PC-3 (cell line): ENCODE data around the gene PSMB9. TPM values are rescaled to one million over a fixed set of nuclear protein-coding genes. Genes with fewer than 3 reads are reported as not detected.

Experiments used
- ATAC-seq: fragments of 200-7000 bp; cut with Tn5 transposase; 2 replicates; pipeline ENCODE4 v1.9.1; 2020; ENCODE audit warnings: mild to moderate bottlenecking, moderate library complexity
- BruUV-seq: library from RNA; stranded (reverse); fragments of 400-500 nt; replicated peaks from 2 replicates; lab custom pipeline; 2021; lab: Mats Ljungman, UMichigan
- CTCF ChIA-PET: fragments of 300-600 bp; sonication (Branson Sonifier 250); formaldehyde crosslinking; loops from one replicate; lab custom pipeline; 2022; ENCODE audit warnings: antibody characterized with exemption; lab: Charles Lee
- POLR2A ChIA-PET: fragments of 300-600 bp; sonication (Branson Sonifier 250); formaldehyde crosslinking; loops from one replicate; lab custom pipeline; 2022; ENCODE audit warnings: antibody characterized with exemption; ENCODE audit not compliant: unreplicated experiment; lab: Charles Lee
- DNase-seq: peaks from one replicate; pipeline ENCODE4 v3.0.0-alpha.2; 2015
- H2AFZ ChIP-seq: fragments of 300-600 bp; sonication (generic); 2 replicates; pipeline ENCODE4 v1.6.0; 2016; ENCODE audit warnings: antibody characterized with exemption, low read length
- H3F3A ChIP-seq: fragments of 300-600 bp; sonication (generic); one replicate; pipeline ENCODE4 v1.6.0; 2017; ENCODE audit warnings: antibody characterized with exemption, low read length, control low read depth, mild to moderate bottlenecking; ENCODE audit not compliant: unreplicated experiment
- H3K27ac ChIP-seq: fragments of 300-600 bp; sonication (generic); 2 replicates; pipeline ENCODE4 v1.5.1; 2016; ENCODE audit warnings: mild to moderate bottlenecking, low read length
- H3K27me3 ChIP-seq: fragments of 300-600 bp; sonication (generic); 2 replicates; pipeline ENCODE4 v1.6.1; 2016; ENCODE audit warnings: low read length, mixed read lengths
- H3K36me3 ChIP-seq: fragments of 300-600 bp; sonication (generic); 2 replicates; pipeline ENCODE4 v1.6.1; 2016; ENCODE audit warnings: low read depth, mixed run types, low read length, mixed read lengths
- H3K4me1 ChIP-seq: fragments of 300-600 bp; sonication (generic); 2 replicates; pipeline ENCODE4 v1.5.1; 2016; ENCODE audit warnings: low read length; ENCODE audit not compliant: insufficient read depth
- H3K4me2 ChIP-seq: fragments of 300-600 bp; sonication (generic); 2 replicates; pipeline ENCODE4 v1.6.0; 2016; ENCODE audit warnings: low read length
- H3K4me3 ChIP-seq: fragments of 300-600 bp; sonication (generic); 2 replicates; pipeline ENCODE4 v1.5.1; 2016; ENCODE audit warnings: mild to moderate bottlenecking, low read length, mixed read lengths
- H3K79me2 ChIP-seq: fragments of 300-600 bp; sonication (generic); 2 replicates; pipeline ENCODE4 v1.6.1; 2017; ENCODE audit warnings: low read length, mixed read lengths
- H3K9ac ChIP-seq: fragments of 300-600 bp; sonication (generic); 2 replicates; pipeline ENCODE4 v1.6.0; 2016; ENCODE audit warnings: mild to moderate bottlenecking, low read length
- H3K9me2 ChIP-seq: fragments of 300-600 bp; sonication (generic); replicated peaks from 2 replicates; pipeline ENCODE4 v1.6.1; 2016; ENCODE audit warnings: mixed run types, low read length, mixed read lengths
- H3K9me3 ChIP-seq: fragments of 300-600 bp; sonication (generic); 2 replicates; pipeline ENCODE4 v1.6.1; 2016; ENCODE audit warnings: low read length, mixed read lengths
- H4K20me1 ChIP-seq: fragments of 300-600 bp; sonication (generic); 2 replicates; pipeline ENCODE4 v1.6.1; 2016; ENCODE audit warnings: low read length, mixed read lengths
- CTCF ChIP-seq: fragments of 300-600 bp; sonication (generic); conservative IDR thresholded peaks from 2 replicates; pipeline ENCODE4 v1.5.1; 2017; ENCODE audit warnings: antibody characterized with exemption, low read depth, mild to moderate bottlenecking, low read length
- EZH2 ChIP-seq: fragments of 300-600 bp; sonication (generic); IDR thresholded peaks from one replicate; pipeline ENCODE4 v1.6.1; 2017; ENCODE audit warnings: antibody characterized with exemption, mild to moderate bottlenecking, low read length; ENCODE audit not compliant: unreplicated experiment
- EZH2phosphoT487 ChIP-seq: fragments of 300-600 bp; sonication (generic); IDR thresholded peaks from 2 replicates; pipeline ENCODE4 v1.6.1; 2018; ENCODE audit warnings: mild to moderate bottlenecking, antibody characterized with exemption, low read length, borderline replicate concordance
- intact Hi-C: fragments of 100-400 bp; cut with micrococcal nuclease; formaldehyde crosslinking; loops from 2 replicates; pipeline ENCODE4 v1.9.0; 2023
- total RNA-seq: library from RNA; depleted of rRNA; stranded (reverse); fragments of >200 nt; gene quantifications from 2 replicates; pipeline ENCODE4 v1.2.3, GENCODE V29; 2014

Gene PSMB9
- total RNA-seq, 1 experiment from 2014 or later = 1.5 TPM

GRCh38 chr6:32819729-32820128, 34.3 kb upstream of the PSMB9 start:
- peak; percentile 38 for ATAC-seq
- no peaks in the 10 kb centered on the region for H3K36me3 ChIP-seq
- H3K9ac ChIP-seq = no peak overlapping the region
- TF ChIP-seq CTCF (no peak), EZH2phosphoT487 (no peak), EZH2 (no peak)
- no TSS peak for BruUV-seq
- H3K79me2 ChIP-seq = no peaks in the 10 kb centered on the region
- no peaks in the 10 kb centered on the region for H3K27me3 ChIP-seq
- peaks cover 18% of the 10 kb centered on the region for H3K4me1 ChIP-seq
- no peaks in the 10 kb centered on the region for H3K9me2 ChIP-seq
- H3K27ac ChIP-seq = no peak overlapping the region
- H4K20me1 ChIP-seq = no peaks in the 10 kb centered on the region
- POLR2A ChIA-PET = no interaction called here
- H3K9me3 ChIP-seq = no peaks in the 10 kb centered on the region
- no peak overlapping the region for H3K4me2 ChIP-seq
- no peak overlapping the region for H2AFZ ChIP-seq
- CTCF ChIA-PET = interaction anchor here (0.5 kb wide), 1 partner anchor 419 kb away, joined by 14 read pairs; no protein-coding TSS in a partner anchor
- H3F3A ChIP-seq = no peaks in the 10 kb centered on the region
- H3K4me3 ChIP-seq = no peak overlapping the region
- DNase-seq = peak; percentile 46
- intact Hi-C loops = no loop called here

- no peak overlapping the region for H3K4me2 ChIP-seq
- DNase-seq (peak; percentile 54), ATAC-seq (peak; percentile 77)
- no peak overlapping the region for H3K27ac ChIP-seq
- ChIA-PET CTCF (interaction anchor here (0.5 to 1.6 kb wide), 4 partner anchors 12 to 286 kb away, joined by 3 to 15 read pairs (median 6); partner anchors contain the start of gene TAP2), POLR2A (interaction anchor here (1.0 kb wide), 1 partner anchor 12 kb away, joined by 5 read pairs; the partner anchor contains the start of gene TAP2)
- H3K9ac ChIP-seq = no peak overlapping the region
- H2AFZ ChIP-seq = no peak overlapping the region
- no peak for TF ChIP-seq EZH2phosphoT487
- TF ChIP-seq CTCF = peak; percentile 60
- H3K79me2 ChIP-seq = no peaks in the 10 kb centered on the region
- no peaks in the 10 kb centered on the region for H3K9me3 ChIP-seq
- no peaks in the 10 kb centered on the region for H3F3A ChIP-seq
- no TSS peak for BruUV-seq
- no peaks in the 10 kb centered on the region for H3K9me2 ChIP-seq
- peaks cover 5% of the 10 kb centered on the region for H3K36me3 ChIP-seq
- no peaks in the 10 kb centered on the region for H3K27me3 ChIP-seq
- no peaks in the 10 kb centered on the region for H4K20me1 ChIP-seq
- intact Hi-C loops = loop anchor here (1.0 kb wide), 1 partner anchor 42 kb away; no protein-coding TSS in a partner anchor
- H3K4me1 ChIP-seq = no peaks in the 10 kb centered on the region
- no peak overlapping the region for H3K4me3 ChIP-seq
Observed at GRCh38 chr6:32825966-32826365, 28.0 kb upstream of the PSMB9 start.

GRCh38 chr6:32827025-32827424, 27.0 kb upstream of the PSMB9 start:
- H3K9ac ChIP-seq = no peak overlapping the region
- H4K20me1 ChIP-seq = no peaks in the 10 kb centered on the region
- H3K36me3 ChIP-seq = peaks cover 11% of the 10 kb centered on the region
- intact Hi-C loops = no loop called here
- H3K9me3 ChIP-seq = no peaks in the 10 kb centered on the region
- DNase-seq = no peak
- ATAC-seq = no peak
- H3K27me3 ChIP-seq = no peaks in the 10 kb centered on the region
- CTCF ChIA-PET = interaction anchor here (1.6 kb wide), 1 partner anchor 11 kb away, joined by 10 read pairs; the partner anchor contains the start of gene TAP2
- H3K79me2 ChIP-seq = no peaks in the 10 kb centered on the region
- H3K4me1 ChIP-seq = no peaks in the 10 kb centered on the region
- TF ChIP-seq EZH2 = no peak
- TF ChIP-seq EZH2phosphoT487 = no peak
- TF ChIP-seq CTCF = no peak
- H3K27ac ChIP-seq = no peak overlapping the region
- BruUV-seq = no TSS peak
- no peaks in the 10 kb centered on the region for H3F3A ChIP-seq
- POLR2A ChIA-PET = no interaction called here
- no peak overlapping the region for H3K4me2 ChIP-seq
- H2AFZ ChIP-seq = no peak overlapping the region
- H3K9me2 ChIP-seq = no peaks in the 10 kb centered on the region
- H3K4me3 ChIP-seq = no peak overlapping the region
